Measurements from ENCODE around the gene SCGB3A2.
"Not testable (repeated sequence)": the region's sequence is repeated elsewhere in the genome, so short reads cannot be mapped to it uniquely, and the experiment has no call there.

SCGB3A2 gene

GRCh38 chr5:147869112-147869511 is 9.4 kb upstream of the SCGB3A2 start:
- no peak for FAIRE-seq

GRCh38 chr5:147869892-147870291 is 8.6 kb upstream of the SCGB3A2 start:
- FAIRE-seq = not testable (repeated sequence)

DNA sequence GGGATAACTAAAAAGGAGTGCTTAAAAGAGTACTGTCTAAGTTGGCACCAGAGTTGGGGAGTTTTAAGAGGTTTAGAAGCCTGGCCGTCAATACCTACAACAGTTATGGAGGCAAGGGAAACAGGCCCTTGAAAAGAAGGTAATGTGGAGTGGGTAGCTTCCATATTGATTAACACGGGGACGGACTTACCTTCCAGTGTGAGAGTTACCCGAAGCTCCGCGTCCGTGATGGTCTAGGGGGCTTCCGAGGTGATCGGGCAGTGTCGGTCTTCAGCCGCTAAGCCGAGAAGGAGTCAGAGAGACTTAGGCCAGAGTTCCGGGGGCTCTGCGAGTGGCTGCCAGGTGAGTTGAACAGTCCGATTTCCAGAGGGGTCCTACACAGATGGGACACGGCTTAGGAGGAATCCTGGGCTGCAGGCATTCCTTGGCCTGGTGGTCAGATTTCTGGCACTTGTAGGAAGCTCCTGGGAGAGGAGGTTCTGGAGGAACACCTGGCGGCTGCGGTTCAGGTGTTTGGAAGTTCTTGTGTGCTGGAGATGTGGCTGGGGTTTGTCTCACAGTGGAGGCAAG is 6.4 kb upstream of the SCGB3A2 start:
- FAIRE-seq = not testable (repeated sequence)

DNA sequence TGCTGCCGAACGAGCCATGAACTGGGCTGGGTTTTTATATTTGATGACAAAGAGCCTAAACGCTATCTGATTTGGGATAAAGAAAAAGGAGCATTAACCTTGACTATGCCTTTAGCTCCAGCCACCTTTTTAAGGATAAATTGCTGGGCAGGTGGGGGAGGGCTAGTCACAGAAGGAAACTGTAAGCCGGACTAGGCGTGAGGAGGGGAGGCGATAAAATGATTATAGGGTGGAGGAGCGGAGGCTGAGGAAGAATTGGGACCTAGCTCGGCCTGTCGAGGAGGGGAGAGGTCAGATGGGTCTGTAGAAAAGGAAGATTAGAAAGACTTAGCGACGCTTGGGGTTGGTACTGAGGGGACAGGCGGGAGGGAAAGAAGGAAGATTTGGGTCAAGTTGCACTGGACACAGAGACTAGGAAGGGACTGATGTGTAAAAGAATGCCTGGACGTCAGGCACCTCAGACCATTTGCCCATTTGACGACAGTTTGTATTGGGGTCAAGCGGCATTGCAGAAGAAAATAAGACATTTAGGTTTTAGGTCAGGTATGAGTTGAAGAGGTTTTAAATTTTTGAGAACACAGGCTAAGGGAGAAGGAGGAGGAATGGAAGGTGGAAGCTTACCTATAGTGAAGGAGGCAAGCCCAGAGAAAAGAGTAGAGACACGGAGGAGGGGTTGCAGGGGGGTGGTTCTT is 5.6 kb upstream of the SCGB3A2 start:
- FAIRE-seq = not testable (repeated sequence)

DNA sequence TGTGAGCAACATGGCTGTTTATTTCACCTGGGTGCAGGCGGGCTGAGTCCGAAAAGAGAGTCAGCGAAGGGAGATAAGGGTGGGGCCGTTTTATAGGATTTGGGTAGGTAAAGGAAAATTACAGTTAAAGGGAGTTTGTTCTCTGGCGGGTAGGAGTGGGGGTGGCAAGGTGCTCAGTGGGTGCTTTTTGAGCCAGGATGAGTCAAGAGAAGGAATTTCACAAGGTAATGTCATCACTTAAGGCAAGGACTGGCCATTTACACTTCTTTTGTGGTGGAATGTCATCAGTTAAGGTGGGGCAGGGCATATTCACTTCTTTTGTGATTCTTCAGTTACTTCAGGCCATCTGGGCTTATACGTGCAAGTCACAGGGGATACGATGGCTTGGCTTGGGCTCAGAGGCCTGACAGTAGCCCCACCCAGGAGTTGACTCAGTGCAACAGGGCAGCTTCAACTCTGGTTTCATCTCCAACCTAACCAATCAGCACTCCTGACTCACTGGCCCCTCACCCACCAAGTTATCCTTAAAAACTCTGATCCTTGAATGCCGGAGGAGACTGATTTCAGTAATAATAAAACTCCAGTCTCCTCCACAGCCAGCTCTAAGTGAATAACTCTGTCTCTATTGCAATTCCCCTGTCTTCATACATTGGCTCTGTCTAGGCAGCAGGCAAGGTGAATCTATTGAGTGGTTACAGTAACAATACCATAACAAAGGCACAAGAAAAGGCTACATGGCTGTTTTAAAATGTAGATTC is 4.2 kb upstream of the SCGB3A2 start:
- not testable (repeated sequence) for FAIRE-seq

GRCh38 chr5:147874910-147875367 is 3.6 kb upstream of the SCGB3A2 start:
- no peak for FAIRE-seq

GRCh38 chr5:147876141-147876540 is 2.4 kb upstream of the SCGB3A2 start:
- FAIRE-seq = no peak

GRCh38 chr5:147876626-147877025 is 1.9 kb upstream of the SCGB3A2 start:
- FAIRE-seq = no peak

GRCh38 chr5:147879784-147880183 is 1.3 kb downstream of the SCGB3A2 start:
- no peak for FAIRE-seq

- FAIRE-seq = no peak
Measured at GRCh38 chr5:147880487-147880886, 2.0 kb downstream of the SCGB3A2 start.

GRCh38 chr5:147882586-147883313 is 4.2 kb downstream of the SCGB3A2 start:
- FAIRE-seq = no peak

DNA sequence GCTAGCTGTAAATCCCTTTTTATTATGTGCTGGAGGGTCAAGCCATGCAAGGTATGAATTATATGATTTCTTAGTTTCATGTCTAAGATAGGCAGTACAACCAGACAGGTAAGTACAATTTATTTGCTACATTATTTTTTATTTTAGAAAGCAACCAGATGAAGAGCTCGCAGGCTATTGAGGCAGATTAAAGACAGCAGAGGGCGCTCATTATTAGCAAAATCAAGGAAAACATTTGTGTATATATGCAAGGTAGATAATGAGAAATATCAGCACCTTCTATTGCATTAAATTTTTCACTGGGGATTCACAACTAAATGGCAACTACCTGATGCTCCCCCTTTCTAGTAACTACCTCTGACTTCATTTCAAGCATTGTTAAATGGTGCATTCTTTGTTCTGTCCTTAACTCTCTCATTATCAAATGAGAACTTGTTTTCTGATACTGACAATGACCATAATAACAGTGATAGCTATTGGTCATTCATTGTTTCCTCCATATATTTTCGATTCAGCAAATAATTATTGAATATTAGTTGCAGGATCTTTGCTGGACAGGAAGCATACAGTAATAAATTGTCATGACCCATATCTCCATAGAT is 8.6 kb downstream of the SCGB3A2 start:
- no peak for FAIRE-seq

- no peak for FAIRE-seq
Measured at GRCh38 chr5:147887930-147888329, 9.4 kb downstream of the SCGB3A2 start.

DNA sequence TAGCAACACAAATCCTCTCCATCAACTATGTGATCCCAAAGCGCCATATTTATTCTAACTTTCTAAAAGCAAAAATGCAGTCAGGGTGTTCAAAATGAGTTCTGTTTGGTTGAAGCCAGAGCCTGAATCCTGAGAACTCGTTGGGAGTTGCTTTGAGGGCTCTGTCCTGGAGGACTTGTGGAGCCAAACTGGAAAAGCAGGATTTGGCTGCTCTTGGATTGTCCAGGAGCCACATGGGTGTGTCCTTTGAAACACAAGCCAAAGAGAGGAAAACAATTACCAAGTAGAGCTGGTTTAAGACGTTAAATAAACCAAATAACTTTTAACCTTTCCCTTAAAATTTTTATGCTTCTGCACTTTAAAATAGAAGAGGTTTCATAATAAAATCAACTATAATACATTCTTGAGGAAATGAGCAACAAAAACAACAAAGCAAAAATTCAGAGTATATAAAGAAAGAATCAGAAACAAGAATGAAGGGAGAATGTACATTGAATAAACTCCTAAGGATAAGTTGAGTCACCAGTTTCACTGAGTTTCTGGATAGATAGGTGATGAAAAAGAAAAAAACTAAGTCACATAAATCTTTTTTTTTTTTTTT is 14.3 kb downstream of the SCGB3A2 start:
- no peak for FAIRE-seq

DNA sequence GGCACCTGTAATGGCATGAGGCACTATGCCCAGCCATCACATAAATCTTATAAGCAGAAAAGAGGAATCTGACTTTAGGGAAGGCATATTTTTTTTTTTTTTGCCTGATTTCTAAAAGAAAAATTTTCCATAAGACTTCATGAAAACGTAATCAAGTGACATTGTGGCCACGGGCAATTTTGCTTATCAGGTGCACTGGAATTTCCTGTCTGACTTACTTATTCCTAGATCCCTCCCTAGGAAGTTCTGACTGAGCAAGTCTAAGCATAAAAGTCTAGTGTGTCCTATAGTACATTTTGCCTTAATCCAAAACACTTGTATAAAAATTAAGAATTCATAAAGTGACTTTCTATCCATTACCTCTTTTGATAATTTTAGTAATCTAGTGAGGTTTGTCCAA is 15.3 kb downstream of the SCGB3A2 start:
- FAIRE-seq = no peak

DNA sequence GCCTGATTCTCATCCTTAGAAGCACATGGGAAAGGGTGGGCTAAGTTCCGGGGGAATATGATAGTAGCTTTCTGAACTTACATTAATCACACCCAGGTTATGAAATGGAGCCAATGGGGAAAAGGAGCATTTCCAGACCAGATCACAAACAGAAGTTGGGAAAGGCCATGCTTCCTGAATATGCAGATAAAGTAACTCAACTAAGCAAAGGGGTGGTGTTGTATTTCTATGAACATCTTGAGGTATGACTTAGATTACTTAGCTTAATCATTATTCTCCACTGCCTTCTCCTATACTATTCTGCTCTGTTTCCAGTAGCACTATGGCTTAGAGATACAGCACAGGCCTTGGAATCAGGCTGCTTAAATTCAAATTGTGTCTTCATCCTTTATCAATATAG is 17.4 kb downstream of the SCGB3A2 start:
- FAIRE-seq = no peak

- no peak for FAIRE-seq
Measured at GRCh38 chr5:147898875-147899401, 20.4 kb downstream of the SCGB3A2 start.

DNA sequence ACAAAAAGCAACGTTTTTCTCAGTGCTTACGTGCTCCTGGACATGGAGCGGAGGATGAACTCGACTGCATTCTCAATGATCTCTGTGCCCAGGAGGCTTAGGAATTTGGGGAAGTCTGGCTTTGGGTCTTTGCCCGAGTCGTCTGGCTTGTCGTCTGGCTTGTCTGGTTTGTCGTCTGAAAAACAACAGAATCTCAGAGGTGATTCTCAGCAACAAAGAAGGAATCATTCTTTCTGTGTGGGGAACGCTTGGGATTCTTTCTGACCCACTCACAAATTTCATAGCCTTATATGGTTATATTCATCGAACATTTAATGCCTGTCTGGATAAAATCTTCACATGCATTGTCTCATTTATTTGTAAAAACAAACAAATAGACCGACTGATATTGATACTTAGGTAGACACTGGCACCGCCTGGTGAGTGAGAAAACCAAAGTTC is 23.1 kb downstream of the SCGB3A2 start:
- no peak for FAIRE-seq

DNA sequence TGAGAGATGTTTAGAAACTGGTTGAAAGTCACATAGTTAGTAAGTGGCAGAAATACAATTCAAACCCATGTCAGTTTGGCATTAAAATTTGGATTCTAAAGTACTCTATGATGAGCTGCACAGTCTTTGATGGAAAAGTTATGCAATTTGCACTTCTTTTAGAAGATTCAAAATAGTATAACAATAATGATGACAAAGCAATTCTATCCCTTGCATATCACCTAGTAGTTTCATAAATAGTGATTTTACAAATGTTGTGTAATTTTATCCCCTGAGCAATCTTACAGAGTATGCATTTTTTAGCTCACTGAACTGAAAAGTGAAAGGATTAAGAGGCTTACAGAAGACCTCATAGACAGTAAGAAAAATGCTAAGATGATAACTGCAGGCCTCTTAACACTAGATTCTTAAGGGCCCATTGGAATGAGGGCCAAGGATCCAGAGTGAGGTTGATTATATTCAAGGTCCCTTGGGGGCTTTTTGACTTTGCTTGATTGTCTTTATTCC is 24.2 kb downstream of the SCGB3A2 start:
- FAIRE-seq = no peak

- no peak for FAIRE-seq
Measured at GRCh38 chr5:147904110-147904509, 25.6 kb downstream of the SCGB3A2 start.

DNA sequence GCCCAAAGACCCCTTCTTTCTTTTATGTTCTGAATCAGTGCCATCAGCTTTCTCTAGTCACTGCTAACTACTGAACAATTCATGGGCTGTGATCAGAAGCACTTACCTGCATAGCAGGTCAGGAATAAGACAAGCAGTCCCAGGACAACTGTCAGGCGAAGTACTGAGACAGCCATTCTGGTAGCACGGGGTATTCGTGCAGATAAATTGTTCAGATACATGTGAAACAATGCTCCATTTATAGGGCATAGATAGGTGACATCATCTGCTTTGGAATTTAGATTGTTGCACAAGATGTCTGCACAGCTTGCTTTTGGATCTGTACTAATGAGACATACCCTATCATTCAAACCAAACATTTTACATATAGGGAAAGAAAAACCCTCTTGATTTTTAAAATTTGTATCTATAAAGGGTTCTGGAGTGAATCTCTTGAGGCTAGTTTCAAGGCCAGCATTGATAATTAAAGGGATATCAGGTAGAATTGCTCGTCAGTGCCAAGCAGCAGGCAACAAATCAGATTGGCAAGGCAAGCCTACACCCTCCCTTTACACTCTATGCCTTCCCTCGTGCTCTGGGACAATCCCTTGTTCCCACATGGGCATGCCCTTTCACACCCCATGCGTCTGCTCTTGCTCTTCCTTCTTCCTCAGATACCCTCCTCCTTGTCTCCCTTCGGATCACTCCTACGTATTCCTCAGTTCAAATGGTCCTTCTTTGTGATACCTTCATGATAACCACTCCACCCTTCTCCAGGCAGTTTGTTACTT is 28.0 kb downstream of the SCGB3A2 start, which contains the start of gene C5orf46:
C5orf46 (minus strand) TSS at position 213 of the 770 bp plus-strand sequence; CDS start at position 176, 37 bp downstream.
- no peak for FAIRE-seq

Data from G401.6 (cell line).